GM21423 (cell line): ENCODE data around the gene TRPV4.

Experiments
- ATAC-seq: cut with Tn5 transposase; IDR thresholded peaks from one replicate; pipeline ENCODE4 v1.9.1; 2021; ENCODE audit warnings: mild to moderate bottlenecking, moderate library complexity; ENCODE audit not compliant: unreplicated experiment

The TRPV4 gene

DNA sequence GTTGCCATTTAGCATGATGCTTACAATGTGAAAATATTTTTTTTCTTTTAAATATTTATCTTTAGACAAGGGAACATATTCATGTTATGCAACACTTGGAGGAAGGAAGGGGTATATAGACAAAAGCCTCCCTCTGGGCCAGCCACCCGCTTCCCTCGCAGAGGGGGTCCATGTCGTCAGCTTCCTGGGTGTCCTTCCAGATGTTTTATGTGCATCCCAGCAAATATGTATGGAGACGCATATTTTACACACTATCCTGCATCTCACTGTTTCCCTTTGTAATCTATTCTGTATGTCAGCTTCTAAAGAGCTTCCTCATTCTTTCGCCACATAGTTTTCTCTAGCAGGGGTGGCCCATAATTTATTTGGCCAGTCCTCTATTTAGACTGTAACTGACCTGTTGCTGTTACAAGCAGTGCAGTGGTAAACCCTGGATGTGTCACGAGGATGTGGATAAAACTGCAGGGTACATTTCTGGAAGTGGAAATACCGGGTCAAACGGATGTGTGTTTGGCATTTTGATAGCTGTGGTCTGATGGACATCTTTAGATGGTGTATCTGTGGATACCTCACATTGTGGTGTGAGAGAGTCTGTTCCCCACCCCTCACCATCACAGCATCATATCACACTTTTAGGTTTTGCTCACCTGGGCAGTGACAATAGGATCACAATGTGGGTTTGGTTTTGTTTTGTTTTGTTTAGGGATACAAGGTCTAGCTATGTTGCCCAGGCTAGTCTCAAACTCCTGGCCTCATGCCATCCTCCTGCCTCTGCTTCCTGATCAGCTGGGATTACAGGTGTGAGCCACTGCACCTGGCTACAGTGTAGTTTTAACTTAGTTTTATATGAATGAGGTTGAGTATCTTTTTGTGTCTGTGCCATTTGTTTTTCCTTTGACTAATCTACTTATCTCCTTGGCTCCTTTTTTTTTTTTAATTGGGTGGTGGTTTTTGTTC is 87.9 kb downstream of the TRPV4 start:
- no peak for ATAC-seq

DNA sequence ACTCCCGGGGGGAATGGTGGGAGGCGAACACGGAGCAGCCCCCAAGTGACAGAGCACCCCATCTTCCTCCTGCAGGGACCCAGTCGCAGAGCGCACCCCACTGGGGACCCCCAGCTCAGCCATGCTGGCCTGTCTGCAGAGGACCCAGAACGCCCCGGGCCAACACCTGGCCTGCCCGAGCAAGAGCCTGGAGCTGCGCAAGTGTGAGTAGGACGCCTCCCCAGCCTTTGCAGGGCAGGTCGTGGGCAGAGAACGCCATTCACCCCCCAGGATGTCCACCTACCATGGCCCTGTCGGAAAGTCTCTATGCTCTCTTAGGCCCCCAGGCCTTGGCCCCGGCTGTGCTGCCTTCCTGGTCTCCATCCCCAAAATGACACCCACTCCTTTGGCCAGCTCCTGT is 89.2 kb downstream of the TRPV4 start:
- no peak for ATAC-seq

DNA sequence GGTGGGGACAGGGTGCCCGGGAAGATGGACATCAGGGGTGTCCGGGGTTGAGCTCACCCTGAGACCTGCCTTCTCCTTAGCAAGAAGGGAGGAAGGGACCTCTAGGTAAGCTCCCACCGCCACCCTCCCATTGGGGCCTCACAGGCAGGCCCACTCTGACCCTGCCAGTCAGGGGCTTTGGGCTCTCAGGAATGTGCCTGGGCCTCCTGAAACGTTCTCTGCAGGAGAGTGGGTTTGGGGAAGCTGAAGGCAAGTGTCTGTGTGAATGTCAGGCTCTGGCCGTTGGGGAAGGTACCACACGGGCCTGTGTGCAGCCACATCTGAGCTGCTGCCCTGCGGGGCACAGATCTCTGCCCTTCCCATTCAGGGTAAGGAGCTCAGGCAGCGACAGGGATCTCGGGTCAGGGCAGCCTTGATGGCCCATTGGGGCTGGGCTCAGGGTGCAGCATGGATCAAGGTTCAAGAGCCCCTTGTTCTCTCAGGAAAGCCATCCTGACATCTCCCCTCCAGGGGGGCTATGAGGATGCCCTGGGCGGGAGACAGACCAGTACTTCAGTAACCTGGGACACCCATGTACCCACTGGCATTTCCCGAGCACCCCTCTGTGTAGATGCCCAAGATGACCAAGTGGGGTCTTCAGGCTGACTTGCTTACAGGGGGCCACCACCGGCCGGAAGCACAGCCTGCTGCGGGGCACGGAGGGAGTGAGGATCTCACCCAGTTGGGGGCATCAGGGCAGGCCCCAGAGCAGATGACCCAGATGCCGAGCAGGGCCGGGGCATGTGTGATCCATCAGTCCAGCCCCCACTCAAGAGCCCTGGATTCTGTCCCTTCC is 89.9 kb downstream of the TRPV4 start:
- no peak for ATAC-seq

DNA sequence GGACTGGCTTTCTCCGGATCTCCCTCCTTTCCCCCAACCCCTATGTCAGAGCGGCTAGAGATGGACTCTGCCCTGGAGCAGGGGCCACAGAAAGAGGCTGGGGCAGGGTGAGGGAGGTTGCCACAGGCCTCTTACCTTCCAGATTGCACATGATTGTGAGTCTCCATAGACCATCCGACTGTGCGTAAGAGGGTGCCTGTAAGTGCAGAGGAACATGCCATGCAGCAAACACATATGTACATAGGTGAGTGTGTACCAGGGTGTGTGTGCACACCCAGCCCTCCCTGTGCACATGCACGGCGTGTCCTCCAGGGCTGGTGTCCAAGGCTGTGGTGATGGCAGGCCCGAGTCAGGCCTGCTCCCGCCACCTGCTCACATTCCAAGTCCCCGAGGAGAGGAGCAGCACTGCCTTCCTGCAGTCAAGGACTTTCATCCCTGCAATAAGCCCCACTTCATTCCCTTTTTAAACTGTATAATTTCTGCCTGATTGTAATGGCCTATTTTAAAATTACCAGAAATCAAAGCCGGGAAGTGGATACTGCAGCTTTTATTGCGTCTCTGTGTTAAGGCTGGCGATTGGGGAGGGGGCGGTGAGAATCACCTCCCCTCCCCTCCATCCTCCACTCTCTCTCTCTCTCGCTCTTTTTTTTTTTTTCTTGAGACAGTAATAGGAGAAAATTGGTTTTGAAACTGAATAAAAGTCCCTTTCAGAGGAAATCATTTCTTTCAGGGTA is 91.1 kb downstream of the TRPV4 start:
- ATAC-seq = no peak

DNA sequence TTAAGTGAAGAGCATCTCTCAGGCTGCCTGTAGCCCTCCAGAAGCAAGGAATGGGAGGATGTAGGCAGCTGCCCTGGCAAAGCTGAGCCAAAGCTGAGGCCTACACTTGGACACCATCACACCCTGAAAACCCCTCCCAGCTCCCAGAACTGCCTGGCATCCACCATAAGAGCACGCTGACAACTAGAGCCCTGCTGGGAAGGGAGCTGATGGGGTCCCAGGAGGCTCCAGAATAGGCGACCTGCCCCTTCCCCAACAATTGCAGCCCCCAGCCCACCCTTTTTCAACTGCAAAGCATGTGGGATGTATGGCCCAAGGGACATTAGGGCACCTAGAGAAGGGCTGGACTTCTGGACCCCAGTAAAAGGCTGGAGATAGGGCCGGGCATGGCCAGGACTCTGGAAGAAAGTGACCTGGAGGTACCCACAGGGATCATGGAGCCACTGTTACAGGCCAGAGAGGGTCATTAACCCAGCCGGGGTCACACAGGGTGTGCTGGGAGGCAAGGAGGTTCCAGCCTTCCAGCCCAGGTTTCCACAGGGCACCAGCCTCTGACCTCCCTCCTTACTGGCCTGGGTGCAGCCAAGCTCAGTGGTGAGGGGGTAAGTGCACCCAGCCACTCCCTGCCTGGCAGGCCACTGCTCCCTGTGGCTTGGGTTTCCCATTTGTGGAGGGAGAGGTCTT is 91.8 kb downstream of the TRPV4 start:
- no peak for ATAC-seq

DNA sequence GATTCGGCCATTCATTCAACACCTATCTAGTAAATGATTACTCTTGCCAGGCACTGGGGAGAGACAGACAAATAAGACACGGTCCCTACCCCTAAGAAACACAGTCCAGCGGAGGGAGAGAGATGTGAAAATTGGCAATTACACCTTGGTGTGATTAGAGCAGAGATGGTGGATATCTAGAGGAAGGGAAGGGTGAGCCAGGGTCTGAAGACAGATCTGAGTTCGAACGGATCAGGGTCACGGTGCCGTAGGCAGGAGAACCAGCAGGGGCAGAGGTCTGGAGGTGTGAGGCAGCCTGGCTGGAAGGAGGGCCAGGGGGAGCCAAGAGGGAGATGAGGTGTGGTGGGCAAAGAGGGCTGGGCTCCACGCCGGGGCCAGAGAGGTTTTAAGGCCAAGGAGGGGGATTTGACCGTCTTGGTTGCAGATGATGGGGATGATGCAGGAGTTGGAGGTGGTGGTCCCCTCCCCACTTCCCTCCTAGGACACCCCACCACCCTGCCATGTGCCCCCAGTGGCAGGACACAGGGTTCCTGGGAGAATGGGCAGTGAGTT is 92.4 kb downstream of the TRPV4 start:
- no peak for ATAC-seq

DNA sequence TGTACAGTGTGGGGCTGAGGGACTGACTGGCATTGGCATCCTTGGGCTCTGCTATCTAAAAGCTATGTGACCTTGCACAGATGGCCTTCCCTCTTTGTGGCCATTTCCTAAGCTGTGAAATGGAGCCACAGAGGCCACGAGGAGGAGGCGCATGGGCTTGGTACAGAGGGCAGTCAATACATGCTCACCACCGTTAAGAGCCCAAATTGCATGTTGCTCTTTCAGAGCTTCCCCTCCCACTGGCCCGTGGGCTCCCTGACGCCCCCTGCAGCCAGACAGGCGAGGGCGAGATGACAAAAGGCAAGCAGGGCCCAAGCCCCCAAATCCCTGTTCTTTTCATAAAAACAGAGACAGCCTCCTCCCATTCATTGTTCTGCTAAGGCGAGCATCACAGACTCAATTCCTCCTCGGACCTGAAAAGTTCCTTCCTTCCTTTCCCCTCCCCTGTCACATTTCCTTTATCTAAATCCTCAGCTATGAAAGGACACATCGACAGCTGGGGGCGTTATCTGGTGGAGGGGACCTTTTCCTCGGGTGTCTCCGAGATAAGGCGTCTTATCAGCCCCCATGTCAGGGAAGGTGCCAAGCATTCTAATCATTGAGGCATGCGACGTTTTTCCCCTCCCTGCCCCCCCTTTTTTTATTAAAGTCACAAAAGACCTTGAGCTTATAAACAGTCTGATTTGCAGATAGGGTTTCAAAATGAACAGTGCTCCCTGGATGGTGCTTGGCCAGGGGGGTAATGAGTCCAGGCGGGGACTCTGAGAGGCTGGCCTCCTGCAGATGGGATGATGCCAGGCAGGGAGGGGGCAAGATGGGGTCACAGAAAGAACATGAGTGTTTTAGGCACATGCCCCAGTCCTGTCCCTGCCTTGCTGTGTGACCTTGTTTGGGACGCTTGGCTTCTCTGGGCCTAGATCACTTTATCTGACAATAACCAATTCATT is 93.2 kb downstream of the TRPV4 start:
- no peak for ATAC-seq

DNA sequence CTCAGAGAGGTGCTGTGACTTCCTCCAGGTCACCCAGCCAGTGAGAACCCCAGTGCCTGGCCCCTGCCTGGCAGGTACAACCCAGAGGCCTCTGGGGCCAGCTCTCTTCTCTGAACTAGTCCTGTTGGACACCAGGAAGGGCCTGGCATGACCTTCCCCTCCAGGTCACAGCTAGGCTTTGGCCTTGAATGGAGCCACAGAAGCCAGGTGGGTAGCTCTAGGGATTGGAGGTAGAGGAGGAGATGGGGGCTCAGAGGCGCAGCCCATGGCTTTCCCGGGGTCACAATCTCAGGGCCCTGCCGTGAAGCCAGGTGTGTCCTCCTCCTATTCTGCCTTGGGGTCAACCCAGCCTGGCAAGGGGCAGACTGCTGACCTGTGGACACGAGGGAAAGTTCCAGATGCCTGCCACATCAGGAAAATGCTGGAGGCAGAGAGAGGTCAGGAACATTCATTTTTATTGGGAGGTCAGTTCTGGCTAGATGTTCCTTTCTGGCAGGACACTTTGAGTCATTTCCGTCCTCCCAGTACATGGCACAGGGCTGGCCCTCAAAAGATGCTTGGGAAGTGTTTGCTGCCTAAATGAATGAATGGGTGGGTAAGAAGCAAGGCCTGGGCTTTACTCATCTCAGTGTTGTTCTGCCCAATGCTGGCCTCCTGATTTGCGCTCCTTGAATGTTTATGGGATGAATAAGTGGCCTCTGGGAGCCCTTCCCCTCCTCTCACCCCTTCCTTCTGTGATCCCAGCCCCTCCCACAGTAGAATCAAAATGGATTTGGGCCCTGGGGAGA is 94.1 kb downstream of the TRPV4 start:
- ATAC-seq = no peak

DNA sequence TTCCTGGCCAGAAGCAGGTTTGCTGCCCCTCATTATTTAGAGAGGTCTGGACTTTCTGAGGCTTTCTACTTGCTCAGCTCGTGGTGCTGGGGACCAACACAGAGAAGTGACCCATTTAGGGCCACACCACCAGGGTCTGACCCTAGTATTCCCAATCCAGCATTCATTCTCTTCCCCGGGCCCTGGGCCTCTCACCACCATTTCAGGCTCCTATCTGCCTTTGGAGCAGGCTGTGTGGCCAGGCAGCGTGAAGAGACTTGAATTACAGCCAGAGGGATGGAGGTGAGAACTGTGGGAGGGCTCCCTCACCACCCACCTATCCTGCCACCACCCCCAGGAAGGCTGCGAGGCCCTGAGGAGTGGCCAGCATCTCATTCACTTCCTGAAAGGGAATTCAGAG is 95.0 kb downstream of the TRPV4 start:
- no peak for ATAC-seq

DNA sequence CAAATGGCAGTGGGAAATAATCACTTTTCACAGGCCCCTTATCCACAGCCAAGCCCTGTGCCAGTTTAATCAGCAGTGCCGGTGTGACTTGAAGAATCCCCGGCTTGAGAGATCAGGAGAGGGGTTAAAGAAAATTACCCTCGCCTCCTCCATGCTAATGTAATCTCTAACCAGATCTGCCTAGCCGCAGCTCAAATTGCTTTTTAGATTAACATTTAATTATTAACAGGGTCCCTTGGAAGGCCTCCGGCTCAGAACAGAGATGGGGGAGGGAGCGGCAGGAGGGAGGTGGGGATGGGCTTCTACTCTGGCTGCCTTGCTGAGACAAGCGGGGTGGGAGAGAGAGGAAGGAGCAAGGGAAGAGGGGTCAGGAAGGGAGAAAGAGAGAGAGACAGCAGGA is 95.6 kb downstream of the TRPV4 start:
- ATAC-seq = no peak

DNA sequence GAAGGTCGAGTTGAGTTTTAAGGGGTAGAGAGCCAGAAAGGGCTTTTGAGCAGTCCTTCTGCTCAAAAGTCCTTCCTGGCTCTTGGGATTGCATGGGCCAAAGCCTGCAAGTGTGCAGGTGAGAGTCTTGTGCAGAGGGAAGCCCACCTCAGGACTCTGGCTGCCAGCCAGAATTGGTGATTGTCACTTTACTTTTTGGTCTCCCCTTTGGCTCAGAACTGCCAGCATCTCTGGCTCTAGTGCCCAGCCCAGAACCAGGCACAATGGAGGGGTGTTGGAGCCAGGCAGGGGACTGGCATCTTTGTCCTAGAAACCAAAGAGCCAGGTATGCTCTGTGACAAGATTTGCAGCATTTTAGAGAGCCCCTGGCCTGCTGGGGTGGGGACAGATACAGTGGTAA is 96.1 kb downstream of the TRPV4 start:
- no peak for ATAC-seq

DNA sequence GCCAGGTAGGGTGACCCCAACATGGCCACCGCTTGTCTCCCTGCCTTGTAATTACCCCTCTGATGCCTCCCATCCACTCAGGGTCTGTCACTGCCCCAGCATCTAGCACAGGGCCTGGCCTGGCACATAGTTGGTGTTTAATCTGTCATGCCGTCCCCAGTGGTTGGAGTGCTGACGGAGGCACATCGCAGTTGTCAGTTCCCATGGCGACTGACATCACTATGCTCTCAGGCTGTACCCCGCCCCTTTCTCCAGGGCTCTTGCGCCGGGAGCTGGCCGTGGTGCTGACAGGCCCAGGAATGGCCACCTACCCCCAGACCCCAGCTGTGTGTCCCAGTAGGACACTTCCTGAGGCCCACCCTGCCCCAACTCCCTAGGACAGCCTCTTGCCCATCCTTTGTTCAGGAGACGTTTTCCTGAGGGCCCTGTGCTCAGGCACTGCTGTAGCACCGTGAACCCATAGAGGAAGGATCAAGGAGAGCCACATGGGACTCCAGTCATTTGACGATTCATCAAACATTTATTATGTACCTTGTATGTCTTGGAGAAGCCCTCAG is 96.6 kb downstream of the TRPV4 start:
- ATAC-seq = no peak

DNA sequence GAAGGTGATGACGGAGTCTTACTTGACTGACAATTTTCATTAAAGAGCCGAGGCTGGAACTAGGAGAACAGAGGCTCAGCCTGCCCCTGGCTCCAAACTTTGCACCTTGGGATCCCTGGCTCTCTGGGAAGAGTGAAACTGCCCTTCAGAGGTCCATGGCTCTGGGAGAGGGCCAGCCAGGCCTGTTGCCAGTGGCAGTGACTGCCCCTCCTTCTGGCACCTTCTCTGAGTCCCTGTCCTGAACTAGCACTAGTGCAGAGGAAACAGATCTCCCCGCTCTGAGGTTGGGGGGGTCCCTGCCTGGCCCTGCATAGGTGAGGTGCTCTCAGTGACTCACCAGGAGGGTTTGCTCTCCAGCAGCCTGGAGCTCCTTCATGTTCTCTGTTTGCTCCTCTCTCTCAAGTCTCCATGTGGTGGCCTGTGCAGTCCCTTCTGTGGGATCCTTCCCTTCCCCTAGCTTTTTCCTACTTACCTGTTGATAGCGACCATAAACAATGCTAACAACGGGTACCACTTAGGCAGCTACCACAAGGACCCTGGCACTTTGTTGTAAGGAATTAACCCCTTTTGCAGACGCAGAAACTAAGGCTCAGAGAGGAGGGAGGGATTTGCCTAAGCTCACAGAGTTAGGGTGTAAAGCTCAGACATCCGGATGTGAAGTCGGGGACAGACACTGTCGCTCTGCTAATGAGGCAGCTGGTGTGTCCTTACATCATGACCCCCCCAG is 97.2 kb downstream of the TRPV4 start:
- ATAC-seq = no peak

DNA sequence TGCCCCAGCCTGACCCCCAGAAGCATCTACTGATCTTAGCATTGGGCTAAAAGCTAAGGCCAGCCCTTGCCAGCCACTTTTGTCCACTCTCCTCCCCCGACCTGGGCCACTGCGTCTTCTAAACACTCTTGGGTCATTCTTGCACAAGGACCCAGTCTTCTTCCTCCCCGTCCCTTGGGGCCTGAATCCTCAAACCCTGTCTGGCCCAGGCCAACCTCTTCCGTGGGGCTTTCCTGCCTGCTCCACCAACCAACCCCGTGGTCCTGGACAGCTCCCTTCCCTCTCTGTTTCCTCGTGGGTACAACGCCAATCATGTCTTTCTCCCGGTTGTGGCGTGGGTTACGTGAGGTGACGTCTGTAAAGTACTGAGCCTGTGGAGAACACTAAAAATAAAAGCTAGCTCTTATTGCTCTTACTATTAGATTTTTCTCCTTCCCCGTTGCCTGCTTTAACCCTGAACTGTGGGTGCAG is 98.1 kb downstream of the TRPV4 start:
- ATAC-seq = no peak

DNA sequence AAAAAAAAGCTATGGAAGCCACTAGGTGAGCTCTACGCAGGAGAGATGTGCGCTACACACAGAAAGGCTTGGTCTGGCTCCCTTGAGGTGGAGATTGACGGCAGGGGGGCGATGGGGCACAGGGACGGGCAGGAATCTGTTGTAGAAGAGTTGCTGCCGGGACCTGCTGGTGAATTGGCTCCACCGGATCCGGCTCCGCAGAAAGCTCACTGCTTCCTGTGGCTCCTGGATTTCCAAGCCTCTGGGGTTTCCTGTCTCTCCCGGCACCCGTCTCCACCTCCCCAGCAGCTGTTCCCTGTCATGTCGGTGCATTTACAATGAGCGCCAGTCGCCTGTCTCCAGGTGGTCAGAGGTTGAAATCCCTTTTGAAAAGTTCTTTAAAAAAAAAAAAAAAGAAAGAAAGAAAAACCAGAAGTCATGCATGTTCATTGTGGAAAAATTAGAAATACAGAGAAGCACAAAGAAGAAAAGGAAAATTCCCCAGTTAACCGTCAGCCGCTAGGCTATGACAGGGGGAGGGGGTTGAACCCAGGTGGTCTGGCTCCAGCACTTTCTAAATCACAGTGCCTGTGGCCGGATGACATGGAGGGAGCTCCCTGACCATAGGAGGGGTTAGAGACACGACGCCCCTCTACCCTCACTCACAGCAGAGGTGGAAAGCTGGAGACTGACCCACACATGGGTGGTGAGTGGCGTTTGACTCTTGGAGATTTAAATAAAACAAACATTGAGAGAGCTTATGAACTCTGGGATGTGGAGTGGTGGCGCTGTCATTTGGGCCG is 98.8 kb downstream of the TRPV4 start:
- no peak for ATAC-seq
